Right renal pelvis (tissue), 4 donors: ENCODE measurements around the gene ZKSCAN1. TPM values are rescaled to one million over a fixed set of nuclear protein-coding genes. Genes with fewer than 3 reads are reported as not detected.
A peak's percentile ranks its signal among the peaks of the same experiment; 100 is the strongest.

Source experiments
- DNase-seq, 4 donors: peaks; one replicate each; pipeline ENCODE4 v3.0.0-alpha.2; 2013; ENCODE audit warnings: low read depth in 4 of 4, low spot score in 3 of 4, missing footprints in 1 of 4
- polyA plus RNA-seq, 4 donors: library from polyadenylated mRNA; unstranded; fragments of 120-200 nt; gene quantifications; one replicate each; pipeline ENCODE4 v1.2.1, GENCODE V29; 2013; ENCODE audit not compliant: insufficient read length in 4 of 4

Gene ZKSCAN1
- polyA plus RNA-seq, 4 donors, result 47.3 to 57.0 (median 50.4) TPM

DNA sequence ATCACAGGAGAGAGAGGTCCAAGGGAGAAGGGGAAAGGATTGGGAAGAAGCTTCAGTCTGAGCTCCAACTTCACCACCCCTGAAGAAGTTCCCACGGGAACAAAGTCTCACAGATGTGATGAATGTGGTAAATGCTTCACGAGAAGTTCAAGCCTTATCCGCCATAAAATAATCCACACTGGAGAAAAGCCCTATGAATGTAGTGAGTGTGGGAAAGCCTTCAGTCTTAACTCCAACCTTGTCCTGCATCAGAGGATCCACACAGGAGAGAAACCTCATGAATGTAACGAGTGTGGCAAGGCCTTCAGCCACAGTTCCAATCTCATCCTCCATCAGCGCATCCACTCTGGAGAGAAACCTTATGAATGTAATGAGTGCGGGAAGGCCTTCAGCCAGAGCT lies 18.1 kb downstream of the ZKSCAN1 start:
- no peak for DNase-seq

DNA sequence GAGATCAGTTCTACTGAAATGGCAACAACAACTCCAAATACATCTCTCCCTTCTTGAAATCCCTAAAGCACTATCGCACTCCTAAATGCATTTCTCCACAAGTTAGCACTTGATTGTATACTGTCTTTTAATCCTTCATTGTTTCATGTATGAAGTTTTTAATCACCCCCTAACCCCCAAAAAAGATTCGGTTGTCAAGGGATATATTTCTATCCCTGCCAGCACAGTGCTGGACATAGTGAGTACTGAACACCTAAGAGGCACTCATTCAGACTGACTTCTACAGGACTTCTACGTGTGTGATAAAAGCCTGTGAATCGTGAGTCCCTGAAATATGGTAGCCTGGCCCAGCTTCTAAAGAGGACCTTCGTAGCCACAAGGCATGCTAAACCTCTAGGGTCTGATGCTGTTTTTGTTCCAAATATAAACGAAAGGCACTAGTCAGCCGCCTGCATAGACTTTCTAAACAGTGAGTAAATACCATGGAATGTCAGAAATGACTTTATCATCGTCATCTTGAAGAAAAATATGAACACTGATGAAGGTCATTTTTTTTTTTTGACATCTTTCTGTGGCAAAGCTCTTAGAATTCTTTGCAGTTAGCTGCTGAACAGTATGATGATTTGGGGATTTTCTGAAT lies 19.6 kb downstream of the ZKSCAN1 start:
- no peak for DNase-seq

DNA sequence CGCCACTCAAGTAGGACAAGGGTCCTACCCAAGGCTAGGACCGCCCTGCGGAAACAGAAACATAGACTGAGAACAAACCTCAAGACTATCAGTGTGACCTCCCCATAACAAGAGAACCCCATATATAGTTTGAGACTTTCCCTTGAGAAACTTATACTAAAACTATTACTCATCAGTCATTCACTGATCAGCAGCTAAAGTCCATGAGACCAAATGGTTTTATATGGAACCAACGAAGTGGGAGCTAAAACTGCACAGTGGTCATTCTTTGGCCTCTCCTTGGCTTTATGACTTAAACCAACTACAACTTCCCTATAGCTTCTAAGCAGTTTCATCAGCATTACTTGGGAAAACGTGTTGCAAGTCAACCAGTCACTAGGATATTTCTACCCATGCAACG lies 20.5 kb downstream of the ZKSCAN1 start:
- DNase-seq, result no peak

DNA sequence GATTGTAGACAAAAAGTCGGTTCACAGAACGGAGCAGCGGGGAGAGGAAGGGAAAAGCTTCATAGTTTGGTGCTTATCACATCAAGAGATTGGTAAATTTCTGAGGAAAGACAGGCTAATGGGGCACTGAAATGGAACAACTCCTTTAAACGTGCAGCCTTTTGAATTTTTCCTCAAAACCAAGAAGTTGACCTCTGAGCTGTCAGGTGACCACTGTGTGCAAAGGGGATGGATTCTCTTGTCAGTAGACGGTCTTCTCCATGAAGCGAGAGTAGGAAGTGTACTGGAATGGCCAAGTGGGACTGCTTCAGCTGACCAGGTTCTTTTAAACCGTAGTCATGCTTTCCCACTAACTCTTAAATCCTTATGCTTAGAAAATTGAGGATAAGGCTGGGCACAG lies 22.9 kb downstream of the ZKSCAN1 start:
- no peak for DNase-seq

DNA sequence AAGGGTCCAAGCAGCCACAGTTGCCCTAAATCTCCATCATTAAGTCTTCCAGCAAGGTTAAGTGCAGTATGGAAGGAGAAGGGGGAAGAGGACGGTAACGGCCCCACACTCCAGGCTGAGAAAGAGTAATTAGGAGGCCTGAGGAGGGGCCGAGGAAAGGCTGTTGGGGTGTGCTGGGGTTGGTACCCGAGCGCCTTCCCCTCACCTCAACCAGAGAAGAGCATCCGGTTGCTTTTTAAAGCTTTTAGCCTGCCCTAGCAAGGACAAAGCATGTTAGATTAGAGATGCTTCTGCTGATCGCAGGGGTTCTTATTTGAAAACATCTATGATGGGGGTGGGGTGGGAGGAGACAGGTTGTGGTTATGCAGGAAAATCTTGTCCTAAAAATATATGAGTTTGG lies 25.2 kb downstream of the ZKSCAN1 start:
- no peak for DNase-seq

DNA sequence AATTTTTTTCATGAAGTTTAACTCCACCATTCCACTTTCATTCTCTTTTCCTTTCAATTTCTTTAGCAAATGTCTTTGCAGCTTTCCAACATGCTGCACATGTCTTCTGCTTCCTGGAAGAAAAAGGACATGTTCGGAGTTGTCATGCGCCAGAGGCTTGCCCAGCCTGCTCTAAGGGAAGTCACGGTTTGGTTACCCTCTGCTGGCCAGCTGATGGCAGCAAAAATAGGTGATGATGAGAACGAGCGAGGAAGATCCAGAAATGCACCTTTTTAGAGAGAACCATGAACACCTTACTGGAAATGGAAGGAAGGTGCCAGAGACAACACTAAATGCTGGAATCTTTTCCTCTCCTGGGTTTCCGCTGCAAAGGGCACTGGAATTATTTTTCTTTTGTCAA lies 29.3 kb downstream of the ZKSCAN1 start:
- no peak for DNase-seq

DNA sequence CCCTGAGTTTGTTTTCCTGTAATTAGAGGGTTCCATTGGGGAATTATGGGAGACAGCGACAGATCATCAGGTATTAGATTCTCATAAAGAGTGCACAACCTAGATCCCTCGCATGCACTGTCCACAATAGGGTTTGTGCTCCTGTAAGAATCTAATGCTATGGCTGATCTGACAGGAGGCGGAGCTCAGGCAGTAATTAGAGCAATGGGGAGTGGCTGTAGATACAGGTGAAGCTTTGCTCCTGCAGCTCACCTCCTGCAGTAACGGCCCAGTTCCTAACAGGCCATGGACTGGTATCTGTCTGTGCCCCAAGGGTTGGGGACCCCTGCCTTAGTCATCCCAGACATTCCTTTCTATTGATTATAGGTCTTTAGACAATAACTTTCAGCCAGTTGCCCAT lies 33.3 kb downstream of the ZKSCAN1 start:
- no peak for DNase-seq

DNA sequence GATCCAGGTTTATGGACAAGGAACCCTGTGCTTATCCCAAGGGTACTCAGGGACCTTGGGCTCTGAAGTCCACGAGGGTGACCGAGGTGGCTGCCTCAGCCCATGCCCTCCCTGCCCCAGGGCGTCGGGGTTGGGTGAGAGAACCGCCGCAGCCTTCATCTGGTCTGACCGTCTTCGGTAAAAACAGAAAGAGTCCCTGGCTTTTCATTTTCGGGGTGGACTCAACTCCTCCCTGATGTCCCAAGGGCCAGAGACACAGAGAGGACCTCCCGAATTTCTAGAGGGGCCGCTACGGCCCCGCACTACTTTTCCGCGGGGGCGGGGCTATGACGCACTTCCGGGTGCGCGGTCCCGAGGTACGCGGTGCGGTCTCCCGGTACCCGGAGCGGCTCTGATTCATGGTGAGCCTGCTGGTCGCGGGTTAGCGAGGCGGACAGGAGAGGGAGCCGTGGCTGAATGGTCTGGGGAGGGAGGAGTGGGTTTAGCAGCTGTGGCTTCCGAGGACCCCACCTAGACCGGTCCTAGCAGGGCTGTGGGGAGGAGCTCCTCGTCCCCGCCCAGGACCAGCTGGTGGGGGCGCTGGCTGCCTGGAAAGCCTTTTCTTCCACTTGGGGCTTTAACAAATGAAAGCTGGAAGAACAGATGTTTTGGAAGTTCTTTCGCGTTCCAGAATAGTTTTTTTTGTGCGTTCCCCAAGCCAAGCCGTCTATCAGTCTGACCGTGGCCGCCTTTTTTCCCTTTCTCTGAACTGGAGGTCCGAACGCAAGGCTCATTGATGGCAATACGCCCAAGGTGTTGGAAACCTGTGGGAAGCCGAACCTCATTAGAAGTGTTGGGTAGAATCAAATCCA lies 34.3 kb downstream of the ZKSCAN1 start, which contains the start of gene ZSCAN21:
Gene ZSCAN21 (plus strand): TSS at position 334 of the 851 bp plus-strand sequence. CDS start 7,233 bp downstream, outside the sequence.
- DNase-seq, result peak; percentile 69 to 87 (median 74)

DNA sequence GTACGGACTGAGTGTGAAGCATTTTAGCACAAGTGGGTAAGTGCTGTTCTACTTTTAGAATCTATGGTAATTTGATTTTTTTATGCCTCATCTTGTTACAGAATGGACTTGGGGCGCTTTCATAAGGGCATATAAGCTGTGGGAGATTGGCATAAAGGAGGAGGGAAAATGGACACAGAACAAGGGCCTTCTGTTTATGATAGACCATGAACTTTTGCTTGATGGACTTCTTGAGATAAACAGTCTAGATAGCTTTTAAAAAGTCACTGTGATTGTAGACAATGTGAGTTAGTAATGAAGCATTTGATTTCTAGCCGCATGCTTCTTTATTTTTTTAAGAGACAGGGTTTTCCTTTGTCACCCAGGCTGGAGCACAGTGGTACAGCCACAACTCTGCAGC lies 36.2 kb downstream of the ZKSCAN1 start:
- no peak for DNase-seq

DNA sequence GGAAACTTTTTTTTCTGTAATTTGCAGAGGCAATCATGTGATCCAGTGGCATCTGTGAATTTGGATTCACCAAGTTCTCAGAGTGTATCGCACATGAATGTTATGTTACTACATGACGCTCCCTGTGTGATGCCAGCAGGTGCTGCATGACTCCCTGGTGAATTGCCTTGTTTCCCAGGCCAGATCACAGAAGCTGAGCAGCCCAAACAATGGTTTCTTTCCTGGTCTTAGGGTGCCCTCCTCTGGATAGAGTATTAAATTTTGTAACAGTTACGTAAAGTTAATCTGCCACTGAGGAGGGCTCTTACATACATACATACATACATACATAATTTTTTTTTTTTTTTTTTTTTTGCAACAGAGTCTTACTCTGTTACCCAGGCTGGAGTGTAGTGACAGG lies 37.8 kb downstream of the ZKSCAN1 start:
- DNase-seq, result peak in 2 of 4 donors; percentile 12 to 26

DNA sequence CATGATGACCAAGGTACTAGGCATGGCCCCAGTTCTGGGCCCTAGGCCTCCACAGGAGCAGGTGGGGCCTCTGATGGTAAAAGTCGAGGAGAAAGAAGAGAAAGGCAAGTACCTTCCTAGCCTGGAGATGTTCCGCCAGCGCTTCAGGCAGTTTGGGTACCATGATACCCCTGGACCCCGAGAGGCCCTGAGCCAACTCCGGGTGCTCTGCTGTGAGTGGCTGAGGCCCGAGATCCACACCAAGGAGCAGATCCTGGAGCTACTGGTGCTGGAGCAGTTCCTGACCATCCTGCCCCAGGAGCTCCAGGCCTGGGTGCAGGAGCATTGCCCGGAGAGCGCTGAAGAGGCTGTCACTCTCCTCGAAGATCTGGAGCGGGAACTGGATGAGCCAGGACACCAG lies 41.6 kb downstream of the ZKSCAN1 start:
- DNase-seq, result no peak

DNA sequence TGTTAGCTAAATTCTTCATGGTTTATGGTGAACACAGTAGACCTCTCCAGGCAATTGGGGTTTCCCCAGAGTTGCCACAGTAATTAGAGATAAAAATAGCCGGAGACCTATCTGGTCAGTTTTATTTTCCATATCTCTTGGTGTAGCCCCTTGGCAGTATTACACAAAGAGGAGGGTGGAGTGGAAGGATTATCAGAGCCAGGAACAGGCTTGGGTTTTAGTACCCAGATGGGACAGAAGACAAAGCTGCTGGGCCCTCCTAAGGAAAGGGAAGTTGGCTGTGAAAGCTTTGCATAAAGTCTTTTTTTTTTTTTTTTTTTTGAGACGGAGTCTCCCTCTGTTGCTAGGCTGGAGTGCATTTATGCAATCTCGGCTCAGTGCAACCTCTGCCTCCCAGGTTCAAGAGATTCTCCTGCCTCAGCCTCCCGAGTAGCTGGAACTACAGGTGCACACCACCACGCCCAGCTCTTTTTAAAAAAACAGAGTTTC lies 43.9 kb downstream of the ZKSCAN1 start:
- no peak for DNase-seq

DNA sequence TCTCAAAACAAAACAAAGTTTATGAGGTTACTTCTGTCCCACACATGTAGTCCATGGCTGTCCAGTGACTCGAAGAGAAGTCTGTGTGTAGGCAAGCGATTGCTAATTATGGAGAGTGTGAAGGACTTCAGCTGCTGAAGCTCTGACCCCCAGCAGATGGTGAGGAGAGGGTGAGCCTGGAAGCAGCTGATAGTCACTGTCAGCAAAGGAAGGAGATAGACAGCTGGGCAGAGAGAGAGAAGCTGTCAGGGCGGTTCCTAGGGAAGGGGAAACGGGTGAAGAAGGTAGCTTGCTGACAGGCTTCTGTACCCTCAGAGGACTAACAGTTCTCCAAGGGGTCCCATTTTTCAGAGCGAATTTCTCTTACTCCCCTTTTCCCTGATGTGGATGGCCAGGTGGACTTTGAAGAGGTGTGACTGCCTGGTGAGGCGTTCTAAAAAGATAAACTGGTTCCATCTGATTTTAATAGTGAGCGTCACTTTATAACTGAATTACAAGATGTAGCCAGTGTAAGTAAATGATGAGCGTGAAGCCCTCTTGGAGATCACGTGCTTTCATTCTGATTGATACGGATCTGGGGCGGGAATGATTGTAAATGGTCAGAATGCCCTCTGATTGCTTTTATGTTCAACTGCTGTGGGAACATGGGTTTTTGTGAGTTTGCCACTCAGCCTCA lies 46.3 kb downstream of the ZKSCAN1 start:
- no peak for DNase-seq

DNA sequence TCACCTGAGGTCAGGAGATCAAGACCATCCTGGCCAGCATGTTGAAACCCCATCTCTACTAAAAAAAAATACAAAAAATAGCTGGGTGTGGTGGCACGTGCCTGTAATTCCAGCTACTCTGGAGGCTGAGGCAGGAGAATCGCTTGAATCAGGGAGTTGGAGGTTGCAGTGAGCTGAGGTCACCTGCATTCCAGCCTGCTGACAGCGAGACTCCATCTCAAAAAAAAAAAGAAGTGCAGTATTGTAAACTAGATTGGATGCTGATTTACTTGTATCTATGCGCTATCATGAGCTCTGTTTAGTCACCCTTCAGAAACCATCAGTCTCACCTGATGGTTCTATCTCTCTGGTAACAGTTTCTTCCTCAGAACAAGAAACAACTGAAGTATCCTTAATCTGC lies 48.0 kb downstream of the ZKSCAN1 start:
- no peak for DNase-seq

DNA sequence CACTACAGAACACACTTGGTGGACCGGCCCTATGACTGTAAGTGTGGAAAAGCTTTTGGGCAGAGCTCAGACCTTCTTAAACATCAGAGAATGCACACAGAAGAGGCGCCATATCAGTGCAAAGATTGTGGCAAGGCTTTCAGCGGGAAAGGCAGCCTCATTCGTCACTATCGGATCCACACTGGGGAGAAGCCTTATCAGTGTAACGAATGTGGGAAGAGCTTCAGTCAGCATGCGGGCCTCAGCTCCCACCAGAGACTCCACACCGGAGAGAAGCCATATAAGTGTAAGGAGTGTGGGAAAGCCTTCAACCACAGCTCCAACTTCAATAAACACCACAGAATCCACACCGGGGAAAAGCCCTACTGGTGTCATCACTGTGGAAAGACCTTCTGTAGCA lies 48.8 kb downstream of the ZKSCAN1 start:
- no peak for DNase-seq

DNA sequence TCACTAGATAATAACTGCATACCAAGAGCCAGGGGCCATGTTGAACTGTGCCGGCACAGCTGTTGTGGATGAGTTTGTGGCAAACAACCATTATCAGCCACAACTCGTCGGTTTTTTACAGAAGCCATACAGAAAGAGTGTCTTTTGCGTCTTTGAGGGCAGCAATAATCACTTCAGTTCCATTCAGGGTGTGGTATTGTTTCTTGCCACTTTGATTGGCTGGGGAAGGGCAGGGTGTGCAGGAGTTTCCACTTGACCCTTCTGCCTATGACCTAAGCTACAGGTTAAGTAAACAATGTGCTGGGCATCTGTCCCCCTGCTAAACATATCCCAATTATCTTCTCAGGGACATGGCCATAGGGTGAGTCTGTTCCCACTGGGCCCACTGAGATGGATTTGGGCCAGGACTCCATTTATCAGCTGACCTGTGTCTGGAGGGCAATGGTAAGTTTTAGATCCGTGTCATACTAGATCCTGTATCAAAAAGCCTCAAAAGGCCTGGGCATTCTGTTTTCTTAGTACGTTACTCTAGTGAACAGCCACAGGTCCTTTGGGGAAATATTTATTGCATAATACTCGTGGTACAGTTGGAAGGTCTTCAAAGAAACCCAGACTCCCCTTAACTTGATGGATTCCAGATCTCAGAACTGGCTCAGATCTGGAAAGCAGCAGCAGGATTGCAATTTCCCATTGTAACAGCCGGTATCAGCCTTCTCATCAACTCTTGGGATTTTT lies 50.2 kb downstream of the ZKSCAN1 start:
- DNase-seq, result peak in 2 of 4 donors; percentile 44 to 49

DNA sequence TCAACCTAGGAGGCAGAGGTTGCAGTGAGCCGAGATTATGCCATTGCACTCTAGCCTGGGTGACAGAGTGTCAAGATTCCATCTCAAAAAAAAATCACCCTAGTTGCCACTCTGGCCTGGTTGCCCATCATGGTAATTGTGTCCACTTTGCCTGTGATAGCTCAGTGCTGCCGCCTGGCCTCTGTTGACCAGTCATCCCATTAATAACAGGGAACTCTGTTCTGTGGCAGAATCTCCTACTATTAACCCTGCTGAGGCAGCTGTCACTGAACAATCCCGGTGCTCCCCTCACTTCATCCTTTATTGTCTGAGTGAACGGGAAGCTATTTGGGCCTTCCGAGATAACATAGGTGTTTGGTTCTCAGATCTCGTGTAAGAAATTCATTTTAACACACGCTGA lies 51.6 kb downstream of the ZKSCAN1 start:
- no peak for DNase-seq

DNA sequence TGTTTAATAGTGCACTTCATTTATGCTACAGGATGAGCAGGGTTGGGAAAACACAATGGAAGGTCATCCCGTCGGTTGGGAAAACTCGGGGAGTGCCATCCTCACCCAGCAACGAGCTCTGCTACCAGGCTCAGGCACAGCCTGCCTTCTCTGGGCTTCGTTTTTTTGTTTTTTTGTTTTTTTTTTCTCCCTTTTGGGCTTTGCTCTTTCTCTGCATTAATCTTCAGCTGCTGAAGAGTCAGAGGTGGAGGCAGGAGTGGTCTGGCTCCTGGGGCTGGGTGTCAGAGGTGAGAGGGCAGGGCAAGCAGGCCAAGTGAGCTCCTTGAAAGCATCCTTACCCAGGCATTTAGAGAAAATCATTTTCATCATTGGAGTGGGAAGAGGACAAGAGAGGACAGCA lies 54.6 kb downstream of the ZKSCAN1 start:
- DNase-seq, result no peak

DNA sequence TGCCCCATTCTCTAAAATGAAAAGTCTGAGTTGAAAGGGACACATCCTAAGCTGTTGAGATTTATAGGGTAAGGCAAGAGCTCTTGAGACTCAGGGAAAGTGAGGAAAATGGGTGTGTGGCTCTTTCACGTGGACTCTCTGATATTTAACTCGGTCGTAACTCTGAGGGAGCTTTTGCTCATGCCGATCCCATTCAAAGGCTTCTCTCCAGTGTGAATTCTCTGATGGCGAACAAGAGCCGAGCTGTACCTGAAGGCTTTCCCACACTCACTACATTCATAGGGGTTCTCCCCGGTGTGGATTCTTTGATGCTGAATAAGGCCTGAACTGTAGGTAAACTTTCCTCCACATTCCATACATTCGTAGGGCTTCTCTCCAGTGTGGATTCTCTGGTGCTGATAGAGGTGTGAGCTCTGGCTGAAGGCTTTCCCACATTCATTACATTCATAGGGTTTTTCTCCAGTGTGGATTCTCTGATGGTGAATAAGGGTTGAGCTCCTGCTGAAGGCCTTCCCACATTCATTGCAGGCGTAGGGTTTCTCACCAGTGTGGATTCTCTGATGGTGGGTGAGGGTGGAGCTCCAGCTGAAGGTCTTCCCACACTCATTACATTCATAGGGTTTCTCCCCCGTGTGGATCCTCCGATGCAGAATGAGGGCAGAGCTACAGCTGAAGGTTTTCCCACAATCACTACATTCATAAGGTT lies 55.8 kb downstream of the ZKSCAN1 start:
- DNase-seq, result no peak

DNA sequence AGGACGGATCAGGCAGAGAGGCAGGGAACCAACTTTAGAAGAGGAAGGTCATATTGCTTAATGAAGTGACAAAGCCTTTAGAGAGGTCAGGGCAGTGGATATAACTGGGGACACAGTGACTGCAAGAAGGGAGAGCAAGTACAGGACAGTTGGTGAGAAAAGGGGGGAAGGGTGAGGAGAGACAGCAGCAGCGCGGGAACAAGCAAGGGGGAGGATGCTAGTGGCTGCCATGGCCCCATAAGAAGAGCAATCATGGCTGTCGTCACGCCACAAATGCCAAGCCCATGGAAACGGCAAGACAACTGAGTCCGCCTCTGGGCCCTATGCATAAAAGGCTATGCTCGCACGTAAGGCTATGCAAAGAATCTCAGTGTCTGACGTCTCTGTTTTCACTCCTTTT lies 57.1 kb downstream of the ZKSCAN1 start:
- DNase-seq, result no peak
